CD4-positive, alpha-beta T cell (primary cell): ENCODE results near the gene PER3. TPM values are rescaled to one million over a fixed set of nuclear protein-coding genes. Genes with fewer than 3 reads are reported as not detected.

Experiments used
- ATAC-seq: fragments of 200-7000 bp; cut with Tn5 transposase; one replicate; pipeline ENCODE4 v1.10.0; 2022; ENCODE audit warnings: mild to moderate bottlenecking; ENCODE audit not compliant: poor library complexity
- CTCF ChIA-PET: fragments of 350-600 bp; sonication (Branson Sonifier 250); formaldehyde crosslinking; loops from one replicate; lab custom pipeline; 2021; ENCODE audit warnings: antibody characterized with exemption, inconsistent platforms; lab: Charles Lee
- POLR2A ChIA-PET: fragments of 350-600 bp; sonication (Branson Sonifier 250); formaldehyde crosslinking; loops from one replicate; lab custom pipeline; 2021; ENCODE audit warnings: antibody characterized with exemption, inconsistent platforms; lab: Charles Lee
- DNase-seq, 14 experiments: peaks; one replicate each; pipeline ENCODE4 v3.0.0-alpha.2; 2013 to 2020; ENCODE audit warnings: mixed read lengths in 2 of 14
- H3K27ac ChIP-seq, 2 donors: one replicate each; pipeline versions ENCODE4 v1.5.1 to v1.7.0; 2013; ENCODE audit warnings: low read length in 2 of 2, low read depth in 1 of 2, mild to moderate bottlenecking in 1 of 2
- H3K27me3 ChIP-seq, 2 experiments: 1 replicate in 1 of 2; 2 replicates in 1 of 2; pipeline versions ENCODE4 v1.6.1 to v1.7.0; 2013; ENCODE audit warnings: low read length in 2 of 2, control low read depth in 1 of 2, mild to moderate bottlenecking in 1 of 2, moderate library complexity in 1 of 2; ENCODE audit not compliant: insufficient read depth in 2 of 2, control insufficient read depth in 1 of 2
- H3K36me3 ChIP-seq: one replicate; pipeline ENCODE4 v1.6.1; 2013; ENCODE audit warnings: low read length, control low read depth; ENCODE audit not compliant: insufficient read depth
- H3K4me1 ChIP-seq: one replicate; pipeline ENCODE4 v1.6.1; 2013; ENCODE audit warnings: low read length, control low read depth; ENCODE audit not compliant: insufficient read depth
- H3K4me3 ChIP-seq: one replicate; pipeline ENCODE4 v1.5.1; 2013; ENCODE audit warnings: mild to moderate bottlenecking, low read length, moderate library complexity
- H3K9me3 ChIP-seq, 2 experiments: 1 replicate in 1 of 2; 2 replicates in 1 of 2; pipeline versions ENCODE4 v1.6.1 to v1.7.0; 2013; ENCODE audit warnings: low read length in 2 of 2, mild to moderate bottlenecking in 2 of 2, control low read depth in 1 of 2, moderate library complexity in 1 of 2; ENCODE audit not compliant: control insufficient read depth in 1 of 2, insufficient read depth in 1 of 2
- H3K27ac Mint-ChIP-seq: one replicate; pipeline ENCODE4 v1.8.0; 2020; ENCODE audit warnings: mixed read lengths
- H3K27me3 Mint-ChIP-seq: one replicate; pipeline ENCODE4 v1.8.0; 2021; ENCODE audit warnings: mixed read lengths
- H3K36me3 Mint-ChIP-seq: one replicate; pipeline ENCODE4 v1.8.0; 2021; ENCODE audit warnings: low read depth, mixed read lengths
- H3K4me1 Mint-ChIP-seq: one replicate; pipeline ENCODE4 v1.8.0; 2021; ENCODE audit warnings: low read depth, mixed read lengths
- H3K4me3 Mint-ChIP-seq: one replicate; pipeline ENCODE4 v1.8.0; 2020; ENCODE audit warnings: mild to moderate bottlenecking, mixed read lengths
- H3K9me3 Mint-ChIP-seq: one replicate; pipeline ENCODE4 v1.8.0; 2020; ENCODE audit warnings: mixed read lengths
- CTCF ChIP-seq: fragments of 200-600 bp; IDR thresholded peaks from one replicate; pipeline ENCODE4 v1.8.0; 2022; ENCODE audit warnings: antibody characterized with exemption, mild to moderate bottlenecking
- intact Hi-C, 2 experiments: fragments of 100-400 bp; cut with DNase I in 1 of 2; cut with micrococcal nuclease in 1 of 2; formaldehyde crosslinking; loops; one replicate each; pipeline versions ENCODE4 v1.15.1 to v1.9.0; 2023 to 2025; cut with DNase I, micrococcal nuclease
- total RNA-seq, 174 experiments: library from RNA in 2 of 174; stranded (reverse) in 2 of 174; gene quantifications; one replicate each; pipeline ENCODE4 v1.2.3 and lab custom pipeline; 2021 to 2026

PER3 gene
- total RNA-seq, 2 experiments from 2014 or later: 10.1 to 11.4 TPM

- no peak overlapping the region for H3K4me3 ChIP-seq
- ChIA-PET CTCF (no interaction called here), POLR2A (no interaction called here)
- no peak overlapping the region for H3K27ac ChIP-seq
- Mint-ChIP-seq H3K27ac (no peak overlapping the region), H3K36me3 (no peaks in the 10 kb centered on the region), H3K9me3 (no peaks in the 10 kb centered on the region), H3K4me1 (no peaks in the 10 kb centered on the region), H3K27me3 (peaks cover 22% of the 10 kb centered on the region), H3K4me3 (no peak overlapping the region)
- H3K4me1 ChIP-seq: no peaks in the 10 kb centered on the region
- H3K9me3 ChIP-seq: no peaks in the 10 kb centered on the region
- intact Hi-C loops: no loop called here
- ATAC-seq (no peak), DNase-seq (no peak)
- no peaks in the 10 kb centered on the region for H3K36me3 ChIP-seq
- H3K27me3 ChIP-seq: peaks cover 0 to 6% of the 10 kb centered on the region in 2 experiments
- no peak for TF ChIP-seq CTCF
Observed at GRCh38 chr1:7891804-7892203, 107.7 kb downstream of the PER3 start.

GRCh38 chr1:7893529-7894180 is 109.6 kb downstream of the PER3 start:
- Histone ChIP-seq H3K9me3 (no peaks in the 10 kb centered on the region), H3K4me1 (no peaks in the 10 kb centered on the region), H3K27me3 (no peaks in the 10 kb centered on the region), H3K27ac (no peak overlapping the region), H3K4me3 (no peak overlapping the region), H3K36me3 (no peaks in the 10 kb centered on the region)
- H3K27me3 Mint-ChIP-seq: peaks cover 8% of the 10 kb centered on the region
- DNase-seq (no peak), ATAC-seq (no peak)
- H3K4me1 Mint-ChIP-seq: no peaks in the 10 kb centered on the region
- CTCF ChIA-PET: no interaction called here
- POLR2A ChIA-PET: no interaction called here
- intact Hi-C loops: no loop called here
- no peak overlapping the region for H3K4me3 Mint-ChIP-seq
- no peaks in the 10 kb centered on the region for H3K36me3 Mint-ChIP-seq
- H3K27ac Mint-ChIP-seq: no peak overlapping the region
- no peaks in the 10 kb centered on the region for H3K9me3 Mint-ChIP-seq
- no peak for TF ChIP-seq CTCF

Other genes starting within 250 kb of the PER3 start
- 10 to 100 TPM; 76.9 to 87.7 TPM for gene VAMP3, start 13.0 kb upstream of the PER3 start, total RNA-seq
- not detected for gene UTS2, start 68.8 kb downstream of the PER3 start, total RNA-seq
- gene TNFRSF9, start 156.5 kb downstream of the PER3 start, total RNA-seq: under 1 TPM; 0.52 to 0.84 TPM
- gene PARK7, start 177.4 kb downstream of the PER3 start, total RNA-seq: 10 to 100 TPM; 57.7 to 62.4 TPM
- gene ERRFI1, start 242.0 kb downstream of the PER3 start, total RNA-seq: 1 to 10 TPM; 3.6 TPM